Measurements from ENCODE around the gene DLGAP1. TPM values are rescaled to one million over a fixed set of nuclear protein-coding genes. Genes with fewer than 3 reads are reported as not detected.

DLGAP1 gene
- total and polyA plus RNA-seq, 5 donors from 2014 or later: 0.11 to 5.4 (median 0.68) TPM

DNA sequence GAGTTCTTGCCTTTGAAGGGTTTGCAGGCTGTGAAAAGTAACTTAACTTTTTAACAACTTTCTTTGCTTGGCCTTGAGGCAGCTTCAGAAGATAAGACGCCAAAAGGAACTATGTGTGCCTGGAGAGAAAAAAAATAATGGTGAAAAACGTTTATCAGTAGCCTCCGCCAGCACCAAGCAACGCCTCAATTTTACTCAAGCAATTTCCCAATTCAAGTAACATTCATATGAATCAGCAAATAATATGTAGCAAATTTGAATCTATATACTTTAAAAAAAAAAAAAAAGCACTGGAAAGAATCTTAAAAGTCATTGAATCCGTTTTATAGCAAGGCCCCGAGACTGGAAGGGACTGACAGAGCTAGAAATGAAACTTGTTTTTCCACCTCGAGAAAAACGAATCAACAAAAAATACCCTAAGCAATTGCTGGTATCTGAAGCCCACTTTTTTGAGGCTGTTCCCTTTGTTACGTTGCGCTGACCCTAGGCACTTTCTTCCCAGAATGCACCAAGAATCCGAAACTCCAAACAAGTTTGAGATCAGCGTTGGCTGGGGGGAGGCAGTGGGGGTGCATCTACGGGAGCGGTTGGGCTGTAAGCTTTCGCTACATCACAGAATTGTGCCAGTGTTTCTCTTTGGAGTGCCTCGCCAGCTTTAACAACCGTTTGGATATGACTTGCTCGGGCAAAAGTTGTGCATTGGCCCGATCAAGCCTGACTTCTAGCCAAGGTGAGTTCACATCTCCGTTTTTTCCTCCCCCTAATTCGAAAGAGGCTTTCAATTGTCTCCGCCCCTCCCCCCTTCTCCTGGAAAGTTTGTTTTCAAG, 1007.8 kb downstream of the DLGAP1 start:
- peaks cover 43% of the 10 kb centered on the region for H3K4me1 ChIP-seq (ENCODE audit: control insufficient read depth, insufficient read depth, low read length, poor library complexity, severe bottlenecking)
- ATAC-seq (ENCODE audit: low read depth in 2 of 2) (no peak), DNase-seq (peak in 1 of 3 donors; percentile 27)
- Mint-ChIP-seq H3K4me1 (peaks cover 3 to 34% (median 20%) of the 10 kb centered on the region in 4 donors), H3K4me3 (peak overlapping the region; percentile 96 to 99 (median 97)), H3K36me3 (peaks cover 4% of the 10 kb centered on the region), H3K9me3 (peaks cover 0 to 4% (median 0%) of the 10 kb centered on the region in 7 donors), H3K27ac (peak overlapping the region; percentile 99 to 100 (median 99)), H3K27me3 (peaks cover 63% of the 10 kb centered on the region)
- H3K36me3 ChIP-seq (ENCODE audit: control insufficient read depth, insufficient read depth, low read length): no peaks in the 10 kb centered on the region
- H3K4me3 ChIP-seq (ENCODE audit: low read depth, low read length): peak overlapping the region; percentile 69
- no peaks in the 10 kb centered on the region for H3K9me3 ChIP-seq (ENCODE audit: control insufficient read depth in 2 of 2, low read length in 2 of 2)
- peaks cover 5% of the 10 kb centered on the region for H3K27me3 ChIP-seq (ENCODE audit: control insufficient read depth, insufficient read depth, low read length)
- peak overlapping the region; percentile 97 for H3K27ac ChIP-seq (ENCODE audit: insufficient read depth, low read length, poor library complexity, severe bottlenecking)

All from CD4-positive, CD25-positive, alpha-beta regulatory T cell (primary cell).